K562 (cell line): ENCODE measurements around the gene TRIM26.

Experiments
- CREB1 ChIP-seq, 2 experiments: sonication (generic) in 1 of 2; formaldehyde crosslinking in 1 of 2; IDR thresholded peaks; 2 replicates each; pipeline versions ENCODE4 v1.6.1 to v1.8.0; 2012 to 2022; ENCODE audit warnings: inconsistent platforms in 1 of 2, mild to moderate bottlenecking in 1 of 2, missing genetic modification reagents in 1 of 2, moderate library complexity in 1 of 2
- FOXA1 ChIP-seq: fragments of 450-650 bp; IDR thresholded peaks from 2 replicates; pipeline ENCODE4 v1.6.1; 2016; ENCODE audit warnings: mild to moderate bottlenecking, borderline replicate concordance
- GTF2A2 ChIP-seq: IDR thresholded peaks from 2 replicates; pipeline ENCODE4 v1.6.1; 2016; ENCODE audit warnings: mild to moderate bottlenecking, missing genetic modification characterization, missing compliant biosample characterization
- HNRNPK ChIP-seq: fragments of 200-400 bp; formaldehyde crosslinking; IDR thresholded peaks from one replicate; pipeline ENCODE4 v1.6.1; 2018; ENCODE audit warnings: mild to moderate bottlenecking, low read depth, low read length; ENCODE audit not compliant: poor library complexity, severe bottlenecking
- KDM4B ChIP-seq, 2 experiments: fragments of 450-650 bp in 1 of 2; sonication (generic) in 1 of 2; IDR thresholded peaks; 2 replicates each; pipeline ENCODE4 v1.6.1; 2016 to 2017; ENCODE audit warnings: borderline replicate concordance in 2 of 2, antibody characterized with exemption in 1 of 2, low read depth in 1 of 2, mild to moderate bottlenecking in 1 of 2
- NFYB ChIP-seq: IDR thresholded peaks from 2 replicates; pipeline ENCODE4 v1.6.1; 2011; ENCODE audit warnings: mild to moderate bottlenecking, moderate library complexity; ENCODE audit not compliant: insufficient read length; ENCODE audit errors: extremely low read depth
- NR3C1 ChIP-seq: sonication (generic); formaldehyde crosslinking; IDR thresholded peaks from 2 replicates; pipeline ENCODE4 v1.8.1; 2022; ENCODE audit warnings: missing genetic modification reagents
- POLR2A ChIP-seq: fragments of 450-650 bp; conservative IDR thresholded peaks from 2 replicates; pipeline ENCODE4 v1.6.1; 2016
- POLR3A ChIP-seq: IDR thresholded peaks from 2 replicates; pipeline ENCODE4 v1.6.1; 2011; ENCODE audit warnings: borderline replicate concordance, mild to moderate bottlenecking, moderate library complexity; ENCODE audit not compliant: insufficient read length, insufficient read depth; ENCODE audit errors: extremely low read depth
- RAD21 ChIP-seq, 2 experiments: fragments of 250-450 bp in 1 of 2; fragments of 450-650 bp in 1 of 2; sonication (Bioruptor Pico) in 1 of 2; formaldehyde crosslinking in 1 of 2; IDR thresholded peaks in 1 of 2; conservative IDR thresholded peaks in 1 of 2; 2 replicates each; pipeline versions ENCODE4 v1.4.0 to v1.8.0; 2020 to 2022; ENCODE audit warnings: mild to moderate bottlenecking in 2 of 2, moderate library complexity in 1 of 2
- SAFB ChIP-seq: fragments of 200-400 bp; formaldehyde crosslinking; IDR thresholded peaks from 2 replicates; pipeline ENCODE4 v1.6.1; 2017; ENCODE audit warnings: low read depth, low read length, borderline replicate concordance
- TFE3 ChIP-seq: fragments of 450-650 bp; formaldehyde crosslinking; IDR thresholded peaks from 2 replicates; pipeline ENCODE4 v1.4.0; 2020; ENCODE audit warnings: mild to moderate bottlenecking, mixed read lengths

- TF ChIP-seq TFE3 (CRISPR knock-in tag) (no peak), FOXA1 (no peak), RAD21 (CRISPR knock-in tag; conservative IDR thresholded peaks at IDR 0.05 in 1 of 2, IDR thresholded peaks at IDR 0.05 in 1 of 2) (no peak), HNRNPK (no peak), NFYB (no peak), GTF2A2 (tag) (no peak), POLR2A (no peak), POLR3A (no peak), NR3C1 (CRISPR knock-in tag) (no peak), SAFB (no peak), KDM4B (IDR thresholded peaks at IDR 0.05; ENCODE audit: borderline replicate concordance in 2 of 2, low read depth in 1 of 2) (no peak), CREB1 (IDR thresholded peaks at IDR 0.05) (no peak), CREB1 (CRISPR knock-in tag; IDR thresholded peaks at IDR 0.05) (no peak)
These were observed 1.9 kb downstream of the TRIM26 start for GRCh38 chr6:30211306-30211705.
